A673 (cell line): ENCODE results near the gene SERPINA4. TPM values are rescaled to one million over a fixed set of nuclear protein-coding genes. Genes with fewer than 3 reads are reported as not detected.

Source experiments
- BruUV-seq: library from RNA; stranded (reverse); fragments of 400-500 nt; replicated peaks from 2 replicates; lab custom pipeline; 2021; lab: Mats Ljungman, UMichigan
- CTCF ChIA-PET: fragments of 300-600 bp; sonication (Branson Sonifier 250); formaldehyde crosslinking; loops from one replicate; lab custom pipeline; 2022; ENCODE audit warnings: antibody characterized with exemption; lab: Charles Lee
- POLR2A ChIA-PET: fragments of 300-600 bp; sonication (Branson Sonifier 250); formaldehyde crosslinking; loops from one replicate; lab custom pipeline; 2022; ENCODE audit warnings: antibody characterized with exemption; ENCODE audit not compliant: low non-redundant PET; lab: Charles Lee
- DNase-seq: peaks from one replicate; pipeline ENCODE4 v3.0.0-alpha.2; 2015; ENCODE audit warnings: low spot score
- H3K27ac ChIP-seq: fragments of 200-600 bp; sonication (generic); 2 replicates; pipeline ENCODE4 v1.5.1; 2016; ENCODE audit warnings: mixed run types, low read depth, mild to moderate bottlenecking, mixed read lengths, antibody characterized with exemption, low read length; ENCODE audit not compliant: poor library complexity, severe bottlenecking
- H3K27me3 ChIP-seq: fragments of 200-600 bp; sonication (generic); replicated peaks from 2 replicates; pipeline ENCODE4 v1.6.1; 2017; ENCODE audit warnings: mixed run types, low read depth, mild to moderate bottlenecking, mixed read lengths, antibody characterized with exemption, low read length; ENCODE audit not compliant: insufficient read depth, poor library complexity
- H3K36me3 ChIP-seq: fragments of 200-600 bp; sonication (generic); 2 replicates; pipeline ENCODE4 v1.6.1; 2016; ENCODE audit warnings: mixed run types, mild to moderate bottlenecking, mixed read lengths, antibody characterized with exemption, low read length; ENCODE audit not compliant: insufficient read depth, poor library complexity, severe bottlenecking
- H3K4me1 ChIP-seq: fragments of 200-600 bp; sonication (generic); 2 replicates; pipeline ENCODE4 v1.6.1; 2017; ENCODE audit warnings: mixed run types, mild to moderate bottlenecking, mixed read lengths, antibody characterized with exemption, low read length; ENCODE audit not compliant: insufficient read depth, poor library complexity, severe bottlenecking
- H3K4me3 ChIP-seq: fragments of 200-600 bp; sonication (generic); 2 replicates; pipeline ENCODE4 v1.5.1; 2016; ENCODE audit warnings: low read depth, mixed run types, mild to moderate bottlenecking, mixed read lengths, low read length; ENCODE audit not compliant: poor library complexity, severe bottlenecking
- H3K9me3 ChIP-seq: fragments of 200-600 bp; sonication (generic); 2 replicates; pipeline ENCODE4 v1.6.1; 2016; ENCODE audit warnings: mixed run types, low read depth, mild to moderate bottlenecking, mixed read lengths, antibody characterized with exemption, low read length; ENCODE audit not compliant: poor library complexity, severe bottlenecking
- CTCF ChIP-seq: fragments of 300-800, 200-600 bp; sonication (generic); conservative IDR thresholded peaks from 2 replicates; pipeline ENCODE4 v1.5.1; 2017; ENCODE audit warnings: low read depth, mild to moderate bottlenecking, antibody characterized with exemption, low read length, moderate library complexity, mixed read lengths
- EZH2 ChIP-seq: fragments of 200-600 bp; sonication (generic); IDR thresholded peaks from 2 replicates; pipeline ENCODE4 v1.6.1; 2017; ENCODE audit warnings: borderline replicate concordance, low read depth, mild to moderate bottlenecking, mixed read lengths, antibody characterized with exemption, low read length; ENCODE audit not compliant: poor library complexity, severe bottlenecking
- intact Hi-C: fragments of 100-400 bp; cut with micrococcal nuclease; formaldehyde crosslinking; loops from one replicate; pipeline ENCODE4 v1.10.0; 2022; ENCODE audit not compliant: unreplicated experiment
- total RNA-seq: library from RNA; stranded (reverse); gene quantifications from 2 replicates; pipeline ENCODE4 v1.2.3, GENCODE V29; 2021

SERPINA4 gene
- total RNA-seq, 1 experiment from 2014 or later = not detected

DNA sequence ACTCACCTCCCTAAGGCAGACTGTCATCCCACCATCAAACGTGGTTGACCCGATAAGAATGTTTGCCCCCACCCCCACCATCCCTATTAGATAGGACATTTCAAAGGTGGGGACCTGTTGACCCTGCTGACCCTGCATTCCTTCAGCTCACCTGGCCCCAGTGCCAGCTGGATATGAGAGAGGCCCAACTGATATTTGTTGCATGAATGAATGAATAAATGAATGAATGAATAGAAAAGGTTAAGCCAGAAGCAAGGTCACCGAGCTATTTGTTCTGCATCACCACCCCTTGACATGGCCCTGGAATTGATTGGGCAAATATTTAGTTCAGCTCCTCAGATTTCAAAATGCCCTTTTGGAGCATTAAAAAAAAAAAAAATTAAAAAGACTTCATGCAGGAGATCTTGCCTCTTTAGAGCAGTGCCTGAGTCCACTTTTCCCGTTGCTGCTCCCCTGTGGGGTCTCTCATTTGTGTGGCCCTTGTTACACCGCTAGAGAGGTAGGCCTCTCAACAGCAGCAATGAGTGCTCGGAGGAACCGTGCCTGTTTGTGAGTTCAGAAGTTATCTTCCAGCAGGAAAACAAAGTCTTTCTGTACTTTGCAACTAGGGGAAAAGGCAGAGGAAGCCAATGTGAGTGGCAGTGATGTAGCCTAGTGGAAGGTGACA, 11.5 kb downstream of the SERPINA4 start:
- H3K4me1 ChIP-seq = no peaks in the 10 kb centered on the region
- DNase-seq = no peak
- no peaks in the 10 kb centered on the region for H3K27me3 ChIP-seq
- no peak overlapping the region for H3K27ac ChIP-seq
- BruUV-seq = no TSS peak
- no peaks in the 10 kb centered on the region for H3K36me3 ChIP-seq
- intact Hi-C loops = no loop called here
- H3K9me3 ChIP-seq = no peaks in the 10 kb centered on the region
- ChIA-PET POLR2A (no interaction called here), CTCF (interaction anchor here (0.7 kb wide), 1 partner anchor 146 kb away, joined by 3 read pairs; no protein-coding TSS in a partner anchor)
- no peak overlapping the region for H3K4me3 ChIP-seq
- TF ChIP-seq CTCF = no peak
- TF ChIP-seq EZH2 = no peak

DNA sequence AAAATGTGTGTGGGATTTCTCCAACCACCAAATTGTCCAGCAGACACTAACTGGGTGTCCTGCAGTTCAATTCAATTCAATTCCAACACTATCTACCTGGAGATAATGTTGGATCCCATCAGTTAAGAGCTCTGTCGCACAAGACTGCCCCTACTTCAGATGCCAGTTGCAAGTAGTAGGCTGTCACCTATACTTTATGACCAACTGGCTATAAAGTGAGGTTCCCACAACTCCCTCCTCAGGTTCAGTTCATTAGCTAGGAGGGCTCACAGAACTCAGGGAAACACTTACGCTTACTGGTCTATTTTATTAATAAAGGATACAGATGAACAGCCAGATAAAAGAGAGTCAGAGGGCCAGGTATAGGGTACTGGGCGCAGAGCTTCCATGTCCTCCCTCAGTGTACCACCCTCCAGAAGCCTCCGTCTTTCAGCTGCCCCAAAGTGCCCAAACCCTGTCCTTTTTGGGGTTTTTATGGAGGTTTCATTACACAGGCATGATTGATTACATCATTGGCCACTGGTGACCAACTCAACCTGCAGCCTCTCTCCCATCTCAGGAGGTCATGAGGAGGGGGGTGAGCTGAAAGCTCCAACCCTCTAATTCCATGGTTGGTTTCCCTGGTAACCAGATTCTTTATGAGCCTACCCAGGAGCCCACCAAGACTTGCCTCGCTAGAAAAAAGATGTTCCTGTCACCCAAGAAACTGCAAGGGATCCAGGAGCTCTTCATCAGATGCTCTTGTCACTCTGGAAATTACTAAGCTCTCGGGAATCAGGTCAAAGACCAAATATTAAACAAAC, 12.4 kb downstream of the SERPINA4 start:
- no peak for TF ChIP-seq CTCF
- TF ChIP-seq EZH2 = no peak
- no peak overlapping the region for H3K27ac ChIP-seq
- CTCF ChIA-PET = no interaction called here
- H3K4me3 ChIP-seq = no peak overlapping the region
- H3K36me3 ChIP-seq = no peaks in the 10 kb centered on the region
- H3K4me1 ChIP-seq = no peaks in the 10 kb centered on the region
- H3K27me3 ChIP-seq = no peaks in the 10 kb centered on the region
- BruUV-seq = no TSS peak
- no peak for DNase-seq
- POLR2A ChIA-PET = no interaction called here
- no peaks in the 10 kb centered on the region for H3K9me3 ChIP-seq
- intact Hi-C loops = no loop called here

DNA sequence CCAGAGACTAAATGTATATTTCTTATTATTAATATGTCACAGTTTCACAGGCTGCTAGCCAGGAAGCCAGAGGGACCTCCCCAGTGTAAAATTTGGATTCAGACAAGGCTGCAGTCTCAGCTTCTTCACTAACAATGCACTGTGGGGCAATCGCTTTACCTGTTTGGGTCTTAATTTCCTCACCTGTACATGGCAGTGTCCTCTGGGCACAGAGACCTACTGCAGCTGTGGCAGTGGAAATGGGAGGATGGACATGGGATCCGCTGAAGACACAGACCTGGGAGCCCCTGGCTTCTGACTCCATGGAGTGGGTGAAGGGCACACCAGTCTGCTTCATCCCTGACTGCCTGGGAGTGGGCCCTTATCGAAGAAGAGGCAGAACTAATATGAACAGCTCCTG, 13.1 kb downstream of the SERPINA4 start:
- no peak overlapping the region for H3K27ac ChIP-seq
- ChIA-PET POLR2A (no interaction called here), CTCF (no interaction called here)
- no peaks in the 10 kb centered on the region for H3K9me3 ChIP-seq
- no peak for DNase-seq
- H3K4me1 ChIP-seq = no peaks in the 10 kb centered on the region
- H3K4me3 ChIP-seq = no peak overlapping the region
- TF ChIP-seq CTCF = no peak
- no peak for TF ChIP-seq EZH2
- BruUV-seq = no TSS peak
- H3K27me3 ChIP-seq = no peaks in the 10 kb centered on the region
- intact Hi-C loops = no loop called here
- no peaks in the 10 kb centered on the region for H3K36me3 ChIP-seq
